H1 (cell line): ENCODE data around the gene TEX264. TPM values are rescaled to one million over a fixed set of nuclear protein-coding genes. Genes with fewer than 3 reads are reported as not detected.

Experiments used
- CHD7 ChIP-seq: fragments of 300-600 bp; sonication (generic); IDR thresholded peaks from 2 replicates; pipeline ENCODE4 v1.7.1; 2012; ENCODE audit warnings: low read length, moderate library complexity, mild to moderate bottlenecking, inconsistent platforms; ENCODE audit not compliant: insufficient replicate concordance
- CTBP2 ChIP-seq: IDR thresholded peaks from 2 replicates; pipeline ENCODE4 v1.7.0; 2011; ENCODE audit warnings: borderline replicate concordance, mild to moderate bottlenecking, moderate library complexity, mixed read lengths, low read length; ENCODE audit not compliant: insufficient read depth, insufficient read length
- MAX ChIP-seq: IDR thresholded peaks from 2 replicates; pipeline ENCODE4 v1.6.1; 2012; ENCODE audit warnings: inconsistent platforms
- PHF8 ChIP-seq: fragments of 200-600 bp; sonication (generic); conservative IDR thresholded peaks from 2 replicates; pipeline ENCODE4 v1.7.1; 2012; ENCODE audit warnings: low read depth, mild to moderate bottlenecking, inconsistent platforms, low read length, moderate library complexity
- RBBP5 ChIP-seq: IDR thresholded peaks from 2 replicates; pipeline ENCODE4 v1.7.1; 2012; ENCODE audit warnings: low read depth, mild to moderate bottlenecking, inconsistent platforms, low read length, moderate library complexity, borderline replicate concordance
- USF2 ChIP-seq: IDR thresholded peaks from 2 replicates; pipeline ENCODE4 v1.6.1; 2011; ENCODE audit warnings: low read length, improper control_type of control experiment
- polyA plus RNA-seq, 7 experiments: library from polyadenylated mRNA; depleted of rRNA in 3 of 7; stranded (reverse) in 5 of 7; unstranded in 2 of 7; fragments of >200 nt in 5 of 7; fragments of 200-250 nt in 2 of 7; gene quantifications; 1 replicate in 5 of 7; 2 replicates in 1 of 7; 4 replicates in 1 of 7; pipeline versions ENCODE4 v1.2.1 to v1.2.3, GENCODE V29; 2011 to 2013; ENCODE audit warnings: missing spikeins in 2 of 7, mixed read lengths in 2 of 7
- total RNA-seq: library from RNA; stranded (reverse); fragmentation: NEBNext Ultra II Directional; extraction: Animal tissue kit (Norgen Biotek cat#: 25700); gene quantifications from 2 replicates; pipeline ENCODE4 v1.2.1, GENCODE V29; 2021

The TEX264 gene
- total and polyA plus RNA-seq, 2 of the 8 experiments (the other 6 are each of a cell fraction or from before 2014, with no cell fraction given), result 11.2 to 35.6 TPM

- no peak for TF ChIP-seq MAX
- TF ChIP-seq RBBP5, result no peak
- TF ChIP-seq USF2, result no peak
- no peak for TF ChIP-seq CHD7
- TF ChIP-seq CTBP2, result no peak
- TF ChIP-seq PHF8, result no peak
- TF ChIP-seq, all 59 proteins: peak for 0
These were observed 9.1 kb downstream of the TEX264 start (continued) for GRCh38 chr3:51680196-51680595.
